SK-N-DZ (cell line): Measurements from ENCODE around the gene HES3. TPM values are rescaled to one million over a fixed set of nuclear protein-coding genes. Genes with fewer than 3 reads are reported as not detected.

ENCODE experiments used
- DNase-seq: peaks from one replicate; pipeline ENCODE4 v3.0.0-alpha.2; 2015; ENCODE audit warnings: low spot score
- polyA plus RNA-seq, 2 experiments: library from polyadenylated mRNA; depleted of rRNA; stranded (reverse); fragments of >200 nt; gene quantifications; 2 replicates each; pipeline ENCODE4 v1.2.3, GENCODE V29; 2014

The HES3 gene
- not detected in 2 replicates for polyA plus RNA-seq (2014; cell fraction: cytosol; rRNA removed)
- 0.30 TPM in 1 of 2 replicates, not detected in the other for polyA plus RNA-seq (2014; cell fraction: nucleus; rRNA removed)

GRCh38 chr1:6243993-6244392, at the start of gene HES3:
Gene HES3, plus strand, starts transcription at chr1:6244179. Its CDS starts 187 bp downstream, at chr1:6244366.
- DNase-seq: no peak

GRCh38 chr1:6197746-6198427, 46.1 kb upstream of the HES3 start:
- no peak for DNase-seq

GRCh38 chr1:6198646-6199297, 45.2 kb upstream of the HES3 start:
- DNase-seq: no peak

GRCh38 chr1:6199298-6200187, 44.4 kb upstream of the HES3 start, which contains the start of gene RPL22:
Gene RPL22, minus strand, starts transcription at chr1:6199595. Its CDS starts 22 bp downstream, at chr1:6199573.
- DNase-seq: peak; percentile 97

GRCh38 chr1:6200188-6200809, 43.7 kb upstream of the HES3 start:
- no peak for DNase-seq

- no peak for DNase-seq
Measured at GRCh38 chr1:6202256-6202655, 41.7 kb upstream of the HES3 start.

GRCh38 chr1:6205849-6206519, 38.0 kb upstream of the HES3 start, which contains the start of gene RNF207:
Gene RNF207, plus strand, starts transcription at chr1:6206119. Its CDS starts 417 bp downstream, at chr1:6206536.
- no peak for DNase-seq

GRCh38 chr1:6206520-6206855, 37.5 kb upstream of the HES3 start:
- DNase-seq: no peak

- DNase-seq: no peak
Measured at GRCh38 chr1:6207075-6207885, 36.7 kb upstream of the HES3 start.

- no peak for DNase-seq
Measured at GRCh38 chr1:6207921-6208320, 36.1 kb upstream of the HES3 start.

- peak; percentile 75 for DNase-seq
Measured at GRCh38 chr1:6208723-6209660, 35.0 kb upstream of the HES3 start.

GRCh38 chr1:6209661-6210580, 34.1 kb upstream of the HES3 start:
- peak; percentile 54 for DNase-seq

- no peak for DNase-seq
Measured at GRCh38 chr1:6210591-6211355, 33.2 kb upstream of the HES3 start.

GRCh38 chr1:6211731-6212130, 32.2 kb upstream of the HES3 start:
- DNase-seq: no peak

- no peak for DNase-seq
Measured at GRCh38 chr1:6212193-6212959, 31.6 kb upstream of the HES3 start.
